Measurements from ENCODE around the gene CDC42.

The CDC42 gene

DNA sequence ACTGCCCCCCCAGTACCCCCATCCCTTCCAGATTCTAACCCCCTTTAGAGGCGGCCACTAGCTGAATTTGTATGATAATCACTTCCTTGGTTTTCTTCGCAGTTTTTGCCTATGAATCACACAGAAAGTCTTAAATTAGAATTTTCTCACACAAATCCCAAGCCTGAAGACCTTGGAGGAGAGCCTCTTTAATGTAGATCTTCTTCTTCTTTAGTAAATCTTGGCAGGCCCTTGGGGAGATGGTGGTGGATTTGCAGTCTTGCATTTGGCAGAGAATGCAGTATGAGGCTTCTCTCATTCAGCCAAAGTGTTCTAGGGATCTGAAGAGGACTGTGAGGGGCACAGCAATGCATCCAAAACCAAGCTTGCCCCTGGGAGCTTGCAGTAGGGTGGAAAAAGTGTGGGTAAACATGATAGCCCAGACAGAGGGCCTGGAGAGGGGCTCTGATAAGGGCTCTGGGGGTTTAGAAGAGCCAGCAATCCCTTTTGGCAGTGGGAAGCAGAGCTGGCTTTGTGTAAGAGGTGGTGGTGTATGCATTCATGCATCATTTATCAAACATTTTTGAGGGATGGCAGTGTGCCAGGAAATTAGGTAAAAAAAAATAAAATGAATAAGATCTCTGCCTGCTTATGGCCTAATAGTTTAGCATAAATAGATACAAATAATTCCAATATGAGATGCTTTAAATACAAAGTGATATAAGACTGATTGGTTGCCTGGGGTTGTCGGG lies 7.7 kb upstream of the CDC42 start:
- Histone ChIP-seq H3K36me3 (ENCODE audit: insufficient read depth, low read length) (no peaks in the 10 kb centered on the region), H2AFZ (ENCODE audit: low read depth, low read length) (no peak overlapping the region), H3K4me3 (ENCODE audit: low read depth in 1 of 2, low read length in 2 of 2) (no peak overlapping the region), H3K9me3 (ENCODE audit: insufficient read depth, low read length, severe bottlenecking) (no peaks in the 10 kb centered on the region), H3K79me2 (ENCODE audit: insufficient read depth, low read length) (no peaks in the 10 kb centered on the region), H3K4me1 (ENCODE audit: insufficient read depth, low read length) (peaks cover 7% of the 10 kb centered on the region), H3K9ac (ENCODE audit: low read depth, low read length) (no peak overlapping the region), H3K27ac (ENCODE audit: low read length) (no peak overlapping the region), H3K4me2 (ENCODE audit: insufficient read depth, low read length) (no peak overlapping the region), H4K20me1 (ENCODE audit: insufficient read depth, low read length) (no peaks in the 10 kb centered on the region), H3K27me3 (ENCODE audit: insufficient read depth, low read length, poor library complexity) (no peaks in the 10 kb centered on the region)
- no peak for DNase-seq
- TF ChIP-seq EZH2 (IDR thresholded peaks at IDR 0.05; ENCODE audit: borderline replicate concordance, low read depth, low read length, severe bottlenecking) (no peak), CTCF (IDR thresholded peaks at IDR 0.05; ENCODE audit: borderline replicate concordance, extremely low read depth, low read length, poor library complexity, severe bottlenecking) (no peak)
- ATAC-seq (ENCODE audit: insufficient read depth, low read depth): no peak

GRCh38 chr1:22045604-22046228 lies 6.8 kb upstream of the CDC42 start:
- Histone ChIP-seq H3K27ac (ENCODE audit: low read length) (no peak overlapping the region), H3K9me3 (ENCODE audit: insufficient read depth, low read length, severe bottlenecking) (no peaks in the 10 kb centered on the region), H2AFZ (ENCODE audit: low read depth, low read length) (no peak overlapping the region), H3K4me3 (ENCODE audit: low read depth in 1 of 2, low read length in 2 of 2) (no peak overlapping the region), H3K4me2 (ENCODE audit: insufficient read depth, low read length) (no peak overlapping the region), H3K4me1 (ENCODE audit: insufficient read depth, low read length) (no peaks in the 10 kb centered on the region), H4K20me1 (ENCODE audit: insufficient read depth, low read length) (no peaks in the 10 kb centered on the region), H3K36me3 (ENCODE audit: insufficient read depth, low read length) (no peaks in the 10 kb centered on the region), H3K9ac (ENCODE audit: low read depth, low read length) (no peak overlapping the region), H3K79me2 (ENCODE audit: insufficient read depth, low read length) (no peaks in the 10 kb centered on the region), H3K27me3 (ENCODE audit: insufficient read depth, low read length, poor library complexity) (no peaks in the 10 kb centered on the region)
- ATAC-seq (ENCODE audit: insufficient read depth, low read depth): no peak
- TF ChIP-seq CTCF (IDR thresholded peaks at IDR 0.05; ENCODE audit: borderline replicate concordance, extremely low read depth, low read length, poor library complexity, severe bottlenecking) (no peak), EZH2 (IDR thresholded peaks at IDR 0.05; ENCODE audit: borderline replicate concordance, low read depth, low read length, severe bottlenecking) (no peak)
- DNase-seq: no peak

- peaks cover 16% of the 10 kb centered on the region for H3K79me2 ChIP-seq (ENCODE audit: insufficient read depth, low read length)
- no peak overlapping the region for H3K4me3 ChIP-seq (ENCODE audit: low read depth in 1 of 2, low read length in 2 of 2)
- ATAC-seq (ENCODE audit: insufficient read depth, low read depth) (no peak), DNase-seq (no peak)
- H3K36me3 ChIP-seq (ENCODE audit: insufficient read depth, low read length): no peaks in the 10 kb centered on the region; the same call in 1 of the 2 replicates
- peaks cover 4% of the 10 kb centered on the region for H4K20me1 ChIP-seq (ENCODE audit: insufficient read depth, low read length)
- TF ChIP-seq CTCF (IDR thresholded peaks at IDR 0.05; ENCODE audit: borderline replicate concordance, extremely low read depth, low read length, poor library complexity, severe bottlenecking) (no peak), EZH2 (IDR thresholded peaks at IDR 0.05; ENCODE audit: borderline replicate concordance, low read depth, low read length, severe bottlenecking) (no peak)
- no peak overlapping the region for H3K27ac ChIP-seq (ENCODE audit: low read length)
- no peaks in the 10 kb centered on the region for H3K27me3 ChIP-seq (ENCODE audit: insufficient read depth, low read length, poor library complexity)
- peaks cover 8% of the 10 kb centered on the region for H3K4me1 ChIP-seq (ENCODE audit: insufficient read depth, low read length)
- H2AFZ ChIP-seq (ENCODE audit: low read depth, low read length): no peak overlapping the region
- H3K9me3 ChIP-seq (ENCODE audit: insufficient read depth, low read length, severe bottlenecking): no peaks in the 10 kb centered on the region
- no peak overlapping the region for H3K9ac ChIP-seq (ENCODE audit: low read depth, low read length)
- H3K4me2 ChIP-seq (ENCODE audit: insufficient read depth, low read length): no peak overlapping the region
Measured at GRCh38 chr1:22048351-22049192, 3.9 kb upstream of the CDC42 start.
